ENCODE results near the gene YWHAH. TPM values are rescaled to one million over a fixed set of nuclear protein-coding genes. Genes with fewer than 3 reads are reported as not detected.

Gene YWHAH
- polyA plus RNA-seq, 3 donors, result 59.5 to 136 (median 132) TPM

DNA sequence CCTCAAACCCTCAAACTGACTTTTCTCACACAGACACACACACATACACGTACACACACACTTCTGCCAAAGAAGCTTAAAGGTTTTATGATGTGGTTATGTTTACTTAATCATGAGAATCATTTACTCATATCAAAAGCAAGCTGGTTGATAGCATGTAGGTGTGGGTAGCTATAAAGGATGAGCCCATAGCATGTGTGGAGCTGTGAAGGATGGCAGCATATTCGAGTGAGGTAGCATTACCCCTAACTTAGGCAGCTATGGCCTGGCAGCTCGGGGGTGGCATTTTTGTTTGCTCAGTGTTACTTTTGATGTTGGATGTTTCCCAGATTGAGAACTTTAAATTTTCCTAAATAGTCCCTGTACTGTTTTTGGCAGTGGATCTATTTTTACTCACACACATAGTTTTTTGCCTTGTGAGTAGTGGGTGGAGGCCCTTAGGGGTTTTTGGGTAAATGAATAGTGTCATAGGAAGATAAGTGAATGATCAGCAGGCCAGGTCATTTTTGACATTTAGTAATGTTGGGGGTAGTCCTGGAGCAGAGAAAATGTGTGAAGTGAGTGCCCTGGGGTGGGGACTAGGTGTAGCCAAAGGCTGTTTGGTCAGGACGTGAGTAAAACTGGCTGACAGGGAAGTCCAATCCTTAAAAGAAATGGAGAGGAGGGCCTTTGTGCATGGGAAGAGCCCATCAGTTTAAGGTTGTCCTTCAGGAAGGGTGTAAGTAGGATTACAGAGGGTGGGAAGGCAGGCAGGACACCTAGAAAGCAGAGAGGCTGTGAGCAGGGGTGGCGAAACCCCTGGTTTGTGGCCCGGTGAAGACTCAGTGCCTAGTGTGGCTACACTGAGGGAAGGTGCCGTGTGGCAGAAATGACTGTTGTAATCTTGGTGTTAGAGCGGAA, 7.1 kb downstream of the YWHAH start:
- Mint-ChIP-seq H3K36me3 (peaks cover 37 to 61% of the 10 kb centered on the region in 2 donors), H3K4me3 (no peak overlapping the region), H3K27ac (peak overlapping the region; percentile 36 to 88 (median 60)), H3K27me3 (ENCODE audit: low read depth in 3 of 3) (no peaks in the 10 kb centered on the region), H3K4me1 (peaks cover 58% of the 10 kb centered on the region), H3K9me3 (no peaks in the 10 kb centered on the region)
- 59% methylated on average over 5 of the region's 8 CpGs for WGBS (ENCODE audit: insufficient coverage)
- DNase-seq, result no peak
- TF ChIP-seq, protein P1, sequence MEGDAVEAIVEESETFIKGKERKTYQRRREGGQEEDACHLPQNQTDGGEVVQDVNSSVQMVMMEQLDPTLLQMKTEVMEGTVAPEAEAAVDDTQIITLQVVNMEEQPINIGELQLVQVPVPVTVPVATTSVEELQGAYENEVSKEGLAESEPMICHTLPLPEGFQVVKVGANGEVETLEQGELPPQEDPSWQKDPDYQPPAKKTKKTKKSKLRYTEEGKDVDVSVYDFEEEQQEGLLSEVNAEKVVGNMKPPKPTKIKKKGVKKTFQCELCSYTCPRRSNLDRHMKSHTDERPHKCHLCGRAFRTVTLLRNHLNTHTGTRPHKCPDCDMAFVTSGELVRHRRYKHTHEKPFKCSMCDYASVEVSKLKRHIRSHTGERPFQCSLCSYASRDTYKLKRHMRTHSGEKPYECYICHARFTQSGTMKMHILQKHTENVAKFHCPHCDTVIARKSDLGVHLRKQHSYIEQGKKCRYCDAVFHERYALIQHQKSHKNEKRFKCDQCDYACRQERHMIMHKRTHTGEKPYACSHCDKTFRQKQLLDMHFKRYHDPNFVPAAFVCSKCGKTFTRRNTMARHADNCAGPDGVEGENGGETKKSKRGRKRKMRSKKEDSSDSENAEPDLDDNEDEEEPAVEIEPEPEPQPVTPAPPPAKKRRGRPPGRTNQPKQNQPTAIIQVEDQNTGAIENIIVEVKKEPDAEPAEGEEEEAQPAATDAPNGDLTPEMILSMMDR (IDR thresholded peaks at IDR 0.05), result no peak
- H3K4me3 ChIP-seq (replicated peaks in 1 of 3; ENCODE audit: low read depth in 2 of 3, low read length in 3 of 3), result no peak overlapping the region
- H4K20me1 ChIP-seq (ENCODE audit: insufficient read depth, low read length), result peaks cover 99% of the 10 kb centered on the region
- peaks cover 28 to 44% of the 10 kb centered on the region in 2 donors for H3K4me1 ChIP-seq (ENCODE audit: control insufficient read depth in 1 of 2, insufficient read depth in 2 of 2, low read length in 2 of 2)
- H3K9me3 ChIP-seq (replicated peaks in 1 of 2; ENCODE audit: control insufficient read depth in 1 of 2, insufficient read depth in 1 of 2, low read length in 2 of 2), result no peaks in the 10 kb centered on the region
- H3K9ac ChIP-seq (ENCODE audit: insufficient read depth, low read length, poor library complexity, severe bottlenecking), result peak overlapping the region; percentile 5
- H2AFZ ChIP-seq (ENCODE audit: insufficient read depth, low read depth, low read length, poor library complexity, severe bottlenecking), result no peak overlapping the region
- H3K27ac ChIP-seq (ENCODE audit: low read depth in 1 of 2, low read length in 2 of 2), result peak overlapping the region in 1 of 2 donors; percentile 75
- H3K4me2 ChIP-seq (replicated peaks; ENCODE audit: extremely low read depth, low read length, poor library complexity, severe bottlenecking), result no peak overlapping the region
- H3K79me2 ChIP-seq (ENCODE audit: insufficient read depth, low read length), result peaks cover 100% of the 10 kb centered on the region
- no peaks in the 10 kb centered on the region for H3K27me3 ChIP-seq (ENCODE audit: control insufficient read depth in 2 of 2, insufficient read depth in 2 of 2, low read length in 2 of 2)
- intact Hi-C loops (cut with micrococcal nuclease), result loop anchor here (5.0 kb wide), 1 partner anchor 34 kb away; no protein-coding TSS in a partner anchor
- H3K36me3 ChIP-seq (replicated peaks in 1 of 2; ENCODE audit: control insufficient read depth in 1 of 2, insufficient read depth in 2 of 2, low read length in 2 of 2), result peaks cover 26 to 76% of the 10 kb centered on the region in 2 donors

DNA sequence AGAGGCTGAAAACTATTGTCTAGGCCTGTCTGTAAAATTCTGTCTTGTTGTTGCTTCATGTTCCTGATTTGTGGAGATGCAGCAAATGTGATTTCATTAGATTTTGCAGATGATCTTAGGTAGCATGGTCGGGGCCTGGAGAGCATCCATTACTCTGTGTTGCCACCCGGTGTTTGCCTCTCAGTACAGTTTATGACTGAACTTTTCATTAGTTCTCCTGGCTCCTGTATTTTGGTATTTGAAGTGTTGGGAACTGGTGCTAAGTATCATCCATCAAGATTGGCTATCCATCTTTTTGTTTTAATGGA, 7.7 kb downstream of the YWHAH start:
- no peaks in the 10 kb centered on the region for H3K9me3 ChIP-seq (replicated peaks in 1 of 2; ENCODE audit: control insufficient read depth in 1 of 2, insufficient read depth in 1 of 2, low read length in 2 of 2)
- Mint-ChIP-seq H3K9me3 (no peaks in the 10 kb centered on the region), H3K4me3 (no peak overlapping the region), H3K27ac (peak overlapping the region in 6 of 7 donors; percentile 36 to 88 (median 60)), H3K36me3 (peaks cover 43 to 67% of the 10 kb centered on the region in 2 donors), H3K4me1 (peaks cover 55% of the 10 kb centered on the region), H3K27me3 (ENCODE audit: low read depth in 3 of 3) (no peaks in the 10 kb centered on the region)
- H3K79me2 ChIP-seq (ENCODE audit: insufficient read depth, low read length), result peaks cover 100% of the 10 kb centered on the region
- peak overlapping the region; percentile 5 for H3K9ac ChIP-seq (ENCODE audit: insufficient read depth, low read length, poor library complexity, severe bottlenecking)
- no peak overlapping the region for H3K4me2 ChIP-seq (replicated peaks; ENCODE audit: extremely low read depth, low read length, poor library complexity, severe bottlenecking)
- no peak overlapping the region for H2AFZ ChIP-seq (ENCODE audit: insufficient read depth, low read depth, low read length, poor library complexity, severe bottlenecking)
- TF ChIP-seq, protein P1 (IDR thresholded peaks at IDR 0.05), result no peak
- no peak for DNase-seq
- peaks cover 22 to 38% of the 10 kb centered on the region in 2 donors for H3K4me1 ChIP-seq (ENCODE audit: control insufficient read depth in 1 of 2, insufficient read depth in 2 of 2, low read length in 2 of 2)
- H3K36me3 ChIP-seq (replicated peaks in 1 of 2; ENCODE audit: control insufficient read depth in 1 of 2, insufficient read depth in 2 of 2, low read length in 2 of 2), result peaks cover 32 to 82% of the 10 kb centered on the region in 2 donors
- H3K4me3 ChIP-seq (replicated peaks in 1 of 3; ENCODE audit: low read depth in 2 of 3, low read length in 3 of 3), result no peak overlapping the region
- H3K27me3 ChIP-seq (ENCODE audit: control insufficient read depth in 2 of 2, insufficient read depth in 2 of 2, low read length in 2 of 2), result no peaks in the 10 kb centered on the region
- WGBS (ENCODE audit: insufficient coverage), result no CpG with 5 or more reads among the region's 2 CpGs
- H3K27ac ChIP-seq (ENCODE audit: low read depth in 1 of 2, low read length in 2 of 2), result peak overlapping the region in 1 of 2 donors; percentile 75
- intact Hi-C loops (cut with micrococcal nuclease), result loop anchor here (5.0 kb wide), 1 partner anchor 35 kb away; no protein-coding TSS in a partner anchor
- H4K20me1 ChIP-seq (ENCODE audit: insufficient read depth, low read length), result peaks cover 99% of the 10 kb centered on the region

Data from CD14-positive monocyte (primary cell).